Motor neuron (in vitro differentiated cells): ENCODE data around the gene PPP1R12C. TPM values are rescaled to one million over a fixed set of nuclear protein-coding genes. Genes with fewer than 3 reads are reported as not detected.

Experiments
- ATAC-seq, 8 experiments: fragments of 200-7000 bp; cut with Tn5 transposase; replicated peaks in 6 of 8; 2 replicates each; pipeline ENCODE4 v1.8.0; 2021; ENCODE audit warnings: mild to moderate bottlenecking in 8 of 8, moderate library complexity in 8 of 8
- H3K27ac ChIP-seq, 2 donors: fragments of 250-450 bp; sonication (Bioruptor Pico); 2 replicates each; pipeline ENCODE4 v1.9.0; 2021; ENCODE audit warnings: antibody characterized with exemption in 2 of 2, mild to moderate bottlenecking in 2 of 2, moderate library complexity in 1 of 2
- H3K4me1 ChIP-seq, 2 donors: fragments of 250-450 bp; sonication (Bioruptor Pico); replicated peaks in 1 of 2; 2 replicates each; pipeline ENCODE4 v1.6.1; 2021; ENCODE audit warnings: antibody characterized with exemption in 2 of 2, mild to moderate bottlenecking in 2 of 2, moderate library complexity in 1 of 2
- H3K4me3 ChIP-seq, 5 donors: fragments of 250-450 bp; sonication (Bioruptor Pico); 2 replicates each; pipeline ENCODE4 v1.9.0; 2021; ENCODE audit warnings: antibody characterized with exemption in 5 of 5, mild to moderate bottlenecking in 5 of 5, moderate library complexity in 4 of 5
- WGBS, 10 experiments: fragments of 450-650 bp; shearing (Covaris generic); methylation state at CpG; one replicate each; pipeline ENCODE4 v1.0.0; 2022; 5-methylcytosine and 5-hydroxymethylcytosine counted together
- in situ Hi-C, 9 experiments: fragments of 400-800 bp; cut with MboI; loops; one replicate each; pipeline ENCODE4 v1.15.0; 2021; ENCODE audit warnings: low sequenced_read_pairs in 9 of 9, low pct_unique_long_range_greater_than_20kb in 2 of 9; ENCODE audit not compliant: unreplicated experiment in 9 of 9
- total RNA-seq, 8 experiments: library from RNA; unstranded; fragments of 300-600 nt; gene quantifications; 2 replicates each; pipeline versions ENCODE4 v1.2.3 to v1.2.4, GENCODE V29; 2022

PPP1R12C gene
- total RNA-seq, 8 experiments from 2014 or later, result 16.6 to 66.3 (median 36.7) TPM

DNA sequence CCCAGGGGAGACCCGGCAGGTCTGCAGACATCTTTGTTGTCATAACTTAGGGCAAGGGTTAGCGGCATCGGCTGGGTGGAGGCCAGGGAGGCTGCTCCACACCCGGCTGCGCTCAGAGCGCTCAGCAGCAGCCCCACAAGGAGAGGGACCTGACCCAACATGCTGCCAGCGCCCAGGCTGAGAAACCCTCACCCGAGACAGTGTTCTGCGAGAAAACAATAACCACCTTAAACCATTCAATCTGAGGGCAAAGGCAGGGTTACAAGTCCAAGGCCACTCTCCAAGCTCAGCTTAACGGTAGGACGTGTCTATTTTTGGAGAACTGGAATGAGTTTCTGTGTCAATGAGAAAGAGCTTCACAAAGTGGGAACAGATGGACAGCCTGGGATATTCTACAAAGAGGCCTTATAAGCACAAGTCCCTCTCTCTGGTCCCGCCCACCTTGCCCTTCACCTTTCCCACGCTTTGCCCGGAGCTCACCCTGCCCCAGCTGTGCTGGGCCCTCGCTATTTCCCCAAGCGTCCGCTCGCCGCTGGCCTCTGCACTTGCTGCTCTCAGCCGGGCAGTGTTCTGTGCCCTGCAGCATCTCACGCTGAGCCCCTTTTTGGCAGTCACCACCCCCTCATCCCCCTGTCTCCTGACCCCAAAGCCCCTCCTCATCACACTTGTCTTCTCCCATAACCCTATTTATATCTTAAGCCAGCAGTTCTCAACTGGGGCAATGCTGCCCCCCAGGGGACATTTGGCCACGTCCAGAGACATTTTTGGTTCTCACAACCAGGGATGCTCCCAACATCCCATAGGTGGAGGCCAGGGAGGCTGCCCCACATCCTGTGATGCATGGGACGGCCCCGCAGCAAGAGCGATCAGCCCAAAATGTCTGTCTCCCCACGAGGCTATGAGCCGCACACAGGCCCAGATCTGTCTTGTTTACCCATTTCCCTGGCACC is 17.6 kb downstream of the PPP1R12C start:
- in situ Hi-C loops, result no loop called here
- ATAC-seq, result peak in 4 of 8 experiments; percentile 23 to 35 (median 28)

DNA sequence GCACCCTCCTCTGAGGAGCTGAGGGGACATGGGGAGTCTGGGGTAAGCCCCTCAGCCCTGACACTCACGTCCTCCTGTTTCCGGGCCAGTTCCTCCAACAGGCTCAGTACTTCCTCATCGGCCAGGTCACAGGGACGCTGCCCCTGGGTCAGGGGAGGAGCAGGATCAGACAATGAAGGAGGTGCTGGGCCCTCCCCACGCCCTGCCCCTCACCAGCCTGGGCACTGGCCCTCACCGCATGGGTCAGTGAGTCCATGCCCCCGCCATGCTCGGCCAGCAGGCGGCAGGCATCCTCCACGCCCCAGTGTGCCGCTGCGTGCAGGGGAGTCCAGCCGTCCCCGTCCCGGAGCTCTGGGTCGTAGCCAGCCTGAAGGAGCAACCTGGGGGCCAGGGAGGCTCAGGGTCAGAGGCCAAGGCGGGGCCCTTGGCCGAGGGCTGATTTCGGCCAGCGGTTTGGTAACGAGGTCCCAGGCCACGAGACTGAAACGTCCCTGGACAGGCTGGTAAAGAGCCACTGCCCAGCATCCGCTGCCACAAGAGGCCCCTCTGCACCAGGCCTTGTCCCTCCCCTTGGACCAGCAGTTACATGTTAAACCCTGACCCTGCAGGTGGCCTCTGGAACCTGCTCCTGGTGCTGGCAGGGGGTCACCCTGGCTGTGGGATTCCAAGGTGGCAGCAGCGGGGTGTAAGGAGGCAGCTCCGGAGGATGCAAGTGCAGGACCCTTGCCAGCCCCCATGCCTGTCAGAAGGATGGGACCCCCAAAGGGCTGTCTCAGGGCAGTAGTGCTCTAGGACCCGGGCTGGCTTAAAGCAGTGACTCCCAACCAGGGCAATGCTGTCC is 18.5 kb downstream of the PPP1R12C start:
- Histone ChIP-seq H3K4me3 (no peak overlapping the region), H3K27ac (no peak overlapping the region), H3K4me1 (peaks cover 5 to 7% of the 10 kb centered on the region in 2 donors)
- peak in 4 of 8 experiments; percentile 11 to 29 (median 16) for ATAC-seq
- 80 to 100% (median 95%) methylated on average over 1 to 3 of the region's 27 CpGs; no CpG with 5 or more reads in 7 of the 10 experiments for WGBS, 10 experiments
- in situ Hi-C loops, result no loop called here

More for the DNA sequence above, 17.6 kb downstream of the PPP1R12C start:
- Histone ChIP-seq H3K4me1 (peaks cover 5 to 7% of the 10 kb centered on the region in 2 donors), H3K4me3 (no peak overlapping the region), H3K27ac (no peak overlapping the region)
- WGBS, 10 experiments, result 44 to 100% (median 84%) methylated on average over 1 to 7 of the region's 27 CpGs; no CpG with 5 or more reads in 3 of the 10 experiments

DNA sequence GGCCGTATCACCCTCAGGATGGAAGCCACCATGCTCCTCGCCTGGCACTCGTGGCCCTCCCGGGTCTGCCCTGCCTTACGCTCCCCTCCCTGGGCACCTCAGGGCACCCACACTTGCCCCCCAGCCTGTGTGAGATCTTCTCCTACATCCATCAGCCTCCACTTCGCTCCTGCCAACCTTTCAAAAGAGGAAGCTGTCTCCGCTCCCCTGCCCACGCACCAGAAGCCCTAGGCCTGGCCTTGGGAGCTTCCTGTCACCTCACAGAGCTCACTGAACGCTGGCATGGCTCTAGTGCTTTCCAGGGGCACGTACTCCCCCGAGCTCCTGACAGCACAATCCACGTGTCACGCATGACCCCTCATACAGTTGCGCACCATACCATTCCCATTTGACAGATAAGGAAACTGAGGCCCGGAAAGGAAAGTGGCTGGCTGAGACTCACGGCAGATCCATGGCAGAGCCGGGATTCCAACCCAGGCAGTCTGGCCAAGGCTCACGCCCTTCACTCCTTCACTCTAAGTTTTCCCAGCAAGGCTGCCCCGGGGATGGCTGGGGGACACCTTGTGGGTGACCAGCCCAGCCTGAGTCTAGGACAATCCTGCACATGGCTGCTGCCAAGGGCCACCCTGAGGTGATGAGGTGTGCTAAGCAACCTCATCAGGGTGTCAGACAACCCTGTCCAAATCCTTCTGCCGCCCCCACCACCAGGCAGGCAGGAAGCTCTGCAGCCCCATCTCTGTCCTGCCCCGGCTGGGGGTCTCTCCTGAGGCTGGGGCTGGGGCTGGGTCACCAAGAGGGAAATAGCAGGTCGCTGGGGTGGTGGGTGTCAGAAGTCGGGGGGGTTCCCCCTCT is 19.3 kb downstream of the PPP1R12C start:
- in situ Hi-C loops, result no loop called here
- 84 to 100% (median 100%) methylated on average over 1 to 6 of the region's 23 CpGs; no CpG with 5 or more reads in 5 of the 10 experiments for WGBS, 10 experiments
- Histone ChIP-seq H3K27ac (no peak overlapping the region), H3K4me3 (no peak overlapping the region), H3K4me1 (peaks cover 5 to 7% of the 10 kb centered on the region in 2 donors)
- ATAC-seq, result no peak

DNA sequence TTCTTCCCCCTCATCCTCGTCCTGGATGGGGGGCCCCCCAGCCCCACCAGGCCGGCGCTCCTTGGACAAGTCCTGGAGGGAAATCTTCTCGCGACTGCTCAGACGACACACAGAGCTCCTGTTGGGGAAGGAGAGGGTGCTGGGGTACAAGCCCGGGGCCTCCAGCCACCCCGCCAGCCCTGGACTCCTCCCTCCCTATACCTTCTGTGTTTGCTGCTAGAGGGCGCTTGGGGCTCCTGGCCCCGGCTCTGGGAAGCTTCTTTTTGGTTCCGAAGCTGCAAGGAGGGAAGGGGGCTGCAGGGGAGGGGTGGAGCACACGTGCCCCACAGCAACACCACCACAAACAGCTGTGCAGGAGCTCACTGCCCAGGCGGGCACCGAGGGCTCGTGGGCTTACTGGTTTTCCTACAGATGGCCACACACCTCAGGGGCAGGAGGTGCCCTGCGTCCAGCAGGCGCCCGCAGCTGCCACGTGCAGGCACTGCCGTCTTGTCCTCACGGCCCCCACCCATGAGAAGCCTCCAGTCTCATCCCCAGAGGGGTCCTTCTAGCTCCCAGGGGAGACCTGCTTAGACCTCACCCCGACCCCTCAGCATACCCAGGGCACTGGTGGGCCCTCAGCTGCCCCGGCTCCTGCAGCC is 21.3 kb downstream of the PPP1R12C start:
- Histone ChIP-seq H3K4me3 (no peak overlapping the region), H3K27ac (no peak overlapping the region), H3K4me1 (peaks cover 5 to 7% of the 10 kb centered on the region in 2 donors)
- in situ Hi-C loops, result no loop called here
- peak in 2 of 8 experiments; percentile 6 to 36 for ATAC-seq
- whole genome bisulfite sequencing, 10 experiments, result 52% methylated on average over 5 of the region's 23 CpGs; no CpG with 5 or more reads in 9 of the 10 experiments

DNA sequence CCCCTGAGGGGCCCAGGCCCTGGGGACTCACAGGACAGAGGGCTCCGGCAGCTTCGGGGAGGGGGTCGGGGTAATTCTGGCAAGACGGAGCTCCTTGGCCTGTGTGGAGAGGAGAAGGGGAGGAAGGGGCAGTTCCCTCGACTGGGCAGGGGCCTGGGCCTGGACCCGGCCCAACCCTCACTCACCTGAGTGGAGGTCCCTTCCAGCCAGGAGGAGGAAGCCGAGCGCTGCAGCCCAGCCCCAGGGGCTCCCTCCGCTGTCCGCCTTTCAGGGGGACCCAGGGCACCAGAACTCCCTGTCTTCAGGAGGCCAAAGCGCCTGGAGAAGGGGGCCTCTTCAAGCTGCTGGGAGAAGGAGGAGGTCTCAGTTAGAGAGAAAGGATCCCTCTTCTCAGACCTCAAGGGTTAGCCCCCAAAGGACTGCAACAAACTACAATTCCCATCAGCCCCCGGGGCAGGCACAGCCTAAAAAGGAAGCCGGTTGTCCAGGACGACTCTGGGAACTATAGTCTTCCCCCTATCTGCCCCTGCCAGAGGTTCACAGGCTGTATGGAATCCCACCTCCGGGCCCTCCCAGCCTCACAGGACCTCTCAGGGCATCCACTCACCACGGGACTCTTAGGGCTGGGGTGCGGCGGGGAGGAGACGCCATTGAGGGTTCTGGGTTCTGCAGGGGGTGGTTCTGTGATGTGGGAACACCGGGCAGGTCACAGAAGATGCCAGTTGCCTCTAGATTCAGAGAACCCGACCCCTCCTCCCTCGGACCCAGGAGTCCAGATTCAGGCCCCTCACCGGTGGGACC is 22.0 kb downstream of the PPP1R12C start:
- no peak overlapping the region for H3K4me3 ChIP-seq
- 80 to 100% methylated on average over 1 of the region's 23 CpGs; no CpG with 5 or more reads in 8 of the 10 experiments for WGBS, 10 experiments
- peak in 1 of 8 experiments; percentile 63 for ATAC-seq
- in situ Hi-C loops, result no loop called here
- peaks cover 5 to 7% of the 10 kb centered on the region in 2 donors for H3K4me1 ChIP-seq
- H3K27ac ChIP-seq, result no peak overlapping the region

DNA sequence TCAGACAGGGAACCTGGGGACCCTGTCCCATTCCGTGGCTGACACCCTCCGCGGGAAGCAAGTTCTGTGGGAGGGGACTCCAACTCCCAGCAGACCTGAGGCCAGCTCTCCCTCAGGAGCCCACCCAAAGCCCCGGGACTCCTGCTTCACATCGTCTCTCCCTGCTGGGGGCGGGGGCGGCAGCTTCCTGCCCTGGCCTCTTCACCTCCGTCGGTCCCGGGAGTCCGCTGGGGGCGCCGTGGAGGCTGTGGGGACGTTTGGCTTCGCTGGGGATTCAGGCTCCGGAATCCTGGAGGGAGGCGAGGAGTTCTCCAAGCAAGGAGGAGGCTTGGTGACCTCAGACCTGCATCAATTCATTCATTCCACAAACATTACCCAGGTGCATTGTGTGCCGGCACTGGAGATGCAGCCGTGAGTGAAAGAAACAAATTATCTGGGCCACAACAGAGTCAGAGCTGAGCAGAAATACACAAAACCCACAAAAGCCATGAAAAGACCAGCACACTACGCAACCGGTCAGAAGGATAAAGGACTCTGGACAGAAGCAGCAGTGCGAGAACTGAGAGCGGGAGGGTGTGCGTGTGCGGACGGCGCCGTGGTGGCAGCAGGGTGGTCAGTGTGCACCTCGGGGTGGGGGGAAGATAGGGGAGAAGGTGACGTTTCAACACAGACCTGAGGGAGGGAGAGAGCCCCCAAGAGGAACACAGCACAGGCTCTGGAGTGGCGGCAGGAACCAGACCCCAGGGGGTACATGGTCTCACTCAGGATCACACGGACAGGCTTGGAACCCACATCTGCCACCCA is 22.8 kb downstream of the PPP1R12C start:
- 40 to 98% (median 92%) methylated on average over 1 to 10 of the region's 32 CpGs; no CpG with 5 or more reads in 5 of the 10 experiments for WGBS, 10 experiments
- no peak for ATAC-seq
- Histone ChIP-seq H3K4me3 (no peak overlapping the region), H3K4me1 (peaks cover under 1 to 2% of the 10 kb centered on the region in 2 donors), H3K27ac (no peak overlapping the region)
- in situ Hi-C loops, result no loop called here

DNA sequence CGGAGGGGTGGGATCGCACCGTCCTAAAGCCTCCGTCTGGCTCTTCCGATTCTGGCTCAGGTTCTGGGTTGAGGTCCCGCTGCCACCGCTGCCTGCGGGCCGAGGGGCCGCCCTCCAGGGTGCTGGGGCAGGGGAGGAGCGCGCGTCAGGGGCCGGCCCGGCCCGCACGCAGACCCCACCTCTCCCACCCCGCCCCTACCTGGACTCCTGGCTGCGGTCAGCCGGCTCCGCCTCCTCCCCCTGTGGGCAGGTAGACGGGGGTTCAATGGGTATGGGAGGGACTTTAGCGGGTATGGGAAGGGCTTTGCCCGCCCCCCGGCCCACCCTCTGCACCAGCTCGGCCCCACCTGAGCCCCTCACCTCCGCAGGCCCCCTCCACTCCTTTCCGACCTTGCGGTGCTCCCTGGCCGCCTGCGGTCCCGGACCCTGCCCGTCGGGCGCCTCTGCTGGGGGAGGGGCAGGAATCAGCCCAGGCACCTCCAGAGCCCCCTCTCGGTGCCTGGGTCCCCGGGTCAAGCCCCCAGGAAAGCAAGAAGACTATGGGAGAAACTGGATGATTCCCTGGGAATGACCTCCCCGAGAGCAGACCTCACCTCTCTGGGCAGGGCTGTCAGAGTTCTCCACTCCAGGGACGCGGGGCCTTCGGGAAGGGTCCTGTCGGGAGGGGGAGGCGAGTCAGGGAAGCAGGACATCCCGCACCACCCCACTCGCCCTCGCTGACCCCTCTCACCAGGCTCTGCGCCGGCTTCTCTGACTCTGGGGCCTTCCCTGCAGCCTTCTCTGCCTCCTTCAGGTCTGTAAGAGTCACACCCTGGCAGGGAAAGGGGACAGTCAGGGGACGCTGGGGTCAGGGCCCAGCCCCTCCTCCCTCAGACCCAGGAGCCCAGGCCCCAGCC is 24.8 kb downstream of the PPP1R12C start:
- WGBS, 10 experiments, result no CpG with 5 or more reads among the region's 49 CpGs
- H3K27ac ChIP-seq, result no peak overlapping the region
- in situ Hi-C loops, result no loop called here
- H3K4me1 ChIP-seq, result peaks cover 12 to 13% of the 10 kb centered on the region in 2 donors
- ATAC-seq, result no peak
- no peak overlapping the region for H3K4me3 ChIP-seq

DNA sequence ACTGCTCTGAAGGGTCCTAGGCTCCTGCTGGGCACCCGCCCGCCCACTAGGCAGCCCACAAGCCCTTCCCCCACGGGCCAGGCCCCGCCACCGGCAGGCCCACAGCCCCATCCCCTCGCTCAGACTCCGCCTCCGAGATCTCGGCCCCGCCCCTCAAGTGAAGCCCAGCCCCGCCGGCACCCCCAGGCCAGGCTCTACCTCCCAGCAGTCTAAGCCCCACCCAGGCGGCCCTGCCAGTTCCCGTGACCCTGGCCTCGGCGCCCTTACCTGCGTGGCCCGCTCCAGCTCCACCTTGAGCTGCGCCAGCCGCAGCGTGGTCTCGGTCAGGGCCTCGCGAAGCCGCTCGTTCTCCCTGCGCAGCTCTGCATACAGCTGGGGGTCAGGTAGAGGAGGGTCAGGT is 25.5 kb downstream of the PPP1R12C start:
- ATAC-seq, result no peak
- Histone ChIP-seq H3K4me3 (no peak overlapping the region), H3K27ac (no peak overlapping the region), H3K4me1 (peaks cover 12 to 15% of the 10 kb centered on the region in 2 donors)
- WGBS, 10 experiments, result no CpG with 5 or more reads among the region's 27 CpGs
- in situ Hi-C loops, result no loop called here

DNA sequence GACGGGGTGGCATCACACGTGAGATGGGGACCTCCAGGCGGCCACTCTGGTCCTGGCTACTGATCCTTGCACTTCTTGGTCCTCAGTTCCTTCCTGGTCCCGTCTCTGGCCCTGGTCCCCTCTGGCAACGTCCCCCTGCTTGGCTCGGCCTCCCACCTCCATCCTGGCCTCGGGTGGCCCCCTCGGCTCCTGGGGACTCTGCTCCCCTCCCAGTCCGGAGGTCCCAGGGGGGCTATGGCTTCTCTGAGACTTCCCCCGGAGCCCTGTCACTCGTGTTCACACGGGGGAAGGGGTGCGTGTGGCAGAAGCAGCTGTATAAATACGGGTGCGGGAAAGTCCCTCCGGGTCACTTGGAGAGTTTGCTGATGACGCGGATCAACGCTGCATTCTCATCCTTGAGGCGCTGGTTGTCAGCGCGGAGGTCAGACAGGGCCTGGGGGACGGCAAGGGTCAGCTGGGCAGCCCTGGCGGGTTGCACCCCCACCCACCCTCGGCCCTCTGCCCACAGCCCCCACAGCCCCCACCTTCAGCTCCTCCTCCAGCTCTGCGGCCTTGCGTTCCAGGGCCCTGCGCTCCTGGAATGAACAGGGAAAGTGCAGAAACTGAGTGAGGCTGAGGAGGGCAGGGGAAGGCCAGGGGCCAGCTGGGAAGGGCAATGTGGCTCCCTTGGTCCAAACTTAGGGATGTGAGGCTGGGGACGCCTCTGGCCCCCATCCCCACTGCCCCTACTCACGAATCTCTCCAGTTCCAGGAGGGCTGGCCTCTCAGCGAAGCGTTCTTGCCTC is 26.1 kb downstream of the PPP1R12C start:
- in situ Hi-C loops, result no loop called here
- no peak for ATAC-seq
- 60 to 100% (median 80%) methylated on average over 1 to 4 of the region's 32 CpGs; no CpG with 5 or more reads in 5 of the 10 experiments for WGBS, 10 experiments
- H3K4me3 ChIP-seq, result no peak overlapping the region
- H3K4me1 ChIP-seq, result peaks cover 12 to 16% of the 10 kb centered on the region in 2 donors
- H3K27ac ChIP-seq, result no peak overlapping the region
